IMR-90 (cell line): ENCODE results near the gene METTL8. TPM values are rescaled to one million over a fixed set of nuclear protein-coding genes. Genes with fewer than 3 reads are reported as not detected.

ENCODE experiments used
- ATAC-seq: fragments of 200-7000 bp; cut with Tn5 transposase; 2 replicates; pipeline ENCODE4 v1.9.1; 2020; ENCODE audit warnings: low read depth, mild to moderate bottlenecking, moderate library complexity
- BruUV-seq: library from RNA; stranded (reverse); fragments of 400-500 nt; replicated peaks from 2 replicates; lab custom pipeline; 2021; lab: Mats Ljungman, UMichigan
- CTCF ChIA-PET: fragments of 300-600 bp; formaldehyde crosslinking; extraction: SDS; loops from one replicate; lab custom pipeline; 2021; ENCODE audit warnings: antibody characterized with exemption; lab: Yijun Ruan, JAX
- POLR2A ChIA-PET: fragments of 300-600 bp; sonication (Branson Sonifier 250); formaldehyde crosslinking; loops from one replicate; lab custom pipeline; 2022; ENCODE audit warnings: antibody characterized with exemption; ENCODE audit not compliant: unreplicated experiment; lab: Charles Lee
- DNase-seq: peaks from one replicate; pipeline ENCODE4 v3.0.0; 2013
- H2AFZ ChIP-seq: replicated peaks from 2 replicates; pipeline ENCODE3; 2013; ENCODE audit warnings: low read length, mild to moderate bottlenecking; ENCODE audit not compliant: poor library complexity
- H2AK5ac ChIP-seq: 2 replicates; pipeline ENCODE4 v1.6.1; 2013; ENCODE audit warnings: low read depth, low read length, inconsistent platforms
- H2AK9ac ChIP-seq: replicated peaks from 2 replicates; pipeline ENCODE3; 2013; ENCODE audit warnings: mild to moderate bottlenecking, low read depth, low read length, moderate library complexity; ENCODE audit not compliant: poor library complexity
- H2BK120ac ChIP-seq: 2 replicates; pipeline ENCODE4 v1.6.1; 2013; ENCODE audit warnings: low read depth, low read length, inconsistent platforms
- H2BK15ac ChIP-seq: 3 replicates; pipeline ENCODE4 v1.6.1; 2013; ENCODE audit warnings: low read depth, low read length, inconsistent platforms
- H2BK20ac ChIP-seq: 2 replicates; pipeline ENCODE4 v1.6.1; 2013; ENCODE audit warnings: low read depth, mild to moderate bottlenecking, inconsistent platforms, low read length, moderate library complexity
- H2BK5ac ChIP-seq: 2 replicates; pipeline ENCODE4 v1.6.1; 2013; ENCODE audit warnings: mild to moderate bottlenecking, low read depth, low read length, inconsistent platforms; ENCODE audit not compliant: poor library complexity, severe bottlenecking
- H3K14ac ChIP-seq: replicated peaks from 2 replicates; pipeline ENCODE4 v1.6.1; 2013; ENCODE audit warnings: low read depth, low read length, inconsistent platforms
- H3K18ac ChIP-seq: 2 replicates; pipeline ENCODE4 v1.6.1; 2013; ENCODE audit warnings: low read depth, low read length, control low read depth
- H3K23ac ChIP-seq: 2 replicates; pipeline ENCODE4 v1.6.1; 2013; ENCODE audit warnings: low read depth, low read length, inconsistent platforms
- H3K27ac ChIP-seq: 2 replicates; pipeline ENCODE4 v1.5.1; 2013; ENCODE audit warnings: mild to moderate bottlenecking, control low read depth, low read length; ENCODE audit not compliant: insufficient read depth
- H3K27me3 ChIP-seq: 2 replicates; pipeline ENCODE4 v1.6.1; 2013; ENCODE audit warnings: low read length; ENCODE audit not compliant: control insufficient read depth, insufficient read depth
- H3K36me3 ChIP-seq: 2 replicates; pipeline ENCODE4 v1.6.1; 2013; ENCODE audit warnings: low read length, mixed read lengths; ENCODE audit not compliant: control insufficient read depth, insufficient read depth
- H3K4ac ChIP-seq: 2 replicates; pipeline ENCODE4 v1.6.1; 2013; ENCODE audit warnings: low read depth, low read length, inconsistent platforms
- H3K4me1 ChIP-seq: 2 replicates; pipeline ENCODE4 v1.6.1; 2013; ENCODE audit warnings: low read length, mixed read lengths; ENCODE audit not compliant: control insufficient read depth, insufficient read depth
- H3K4me2 ChIP-seq: 2 replicates; pipeline ENCODE4 v1.6.1; 2013; ENCODE audit warnings: low read depth, mild to moderate bottlenecking, control low read depth, low read length, moderate library complexity
- H3K4me3 ChIP-seq: 2 replicates; pipeline ENCODE4 v1.5.1; 2013; ENCODE audit warnings: low read depth, mild to moderate bottlenecking, control low read depth, low read length, moderate library complexity; ENCODE audit not compliant: insufficient read depth
- H3K56ac ChIP-seq: 2 replicates; pipeline ENCODE4 v1.6.1; 2013; ENCODE audit warnings: low read length, inconsistent platforms; ENCODE audit not compliant: insufficient read depth; ENCODE audit errors: extremely low read depth
- H3K79me1 ChIP-seq, 2 experiments: 2 replicates each; pipeline ENCODE4 v1.6.1; 2013; ENCODE audit warnings: low read length in 2 of 2, inconsistent platforms in 1 of 2, low read depth in 1 of 2
- H3K9ac ChIP-seq: 2 replicates; pipeline ENCODE4 v1.6.1; 2013; ENCODE audit warnings: low read depth, low read length, control low read depth
- H3K9me1 ChIP-seq: 2 replicates; pipeline ENCODE4 v1.6.1; 2013; ENCODE audit warnings: low read length, inconsistent platforms; ENCODE audit not compliant: insufficient read depth
- H3K9me3 ChIP-seq: 2 replicates; pipeline ENCODE4 v1.6.1; 2013; ENCODE audit warnings: low read length; ENCODE audit not compliant: control insufficient read depth, insufficient read depth
- H4K20me1 ChIP-seq: 2 replicates; pipeline ENCODE4 v1.6.1; 2013; ENCODE audit warnings: low read length, inconsistent platforms; ENCODE audit not compliant: insufficient read depth
- H4K5ac ChIP-seq: 2 replicates; pipeline ENCODE4 v1.6.1; 2013; ENCODE audit warnings: mild to moderate bottlenecking, low read depth, low read length, control low read depth
- H4K8ac ChIP-seq, 2 experiments: 2 replicates each; pipeline ENCODE4 v1.6.1; 2013; ENCODE audit warnings: low read depth in 2 of 2, low read length in 2 of 2, control low read depth in 1 of 2, inconsistent platforms in 1 of 2
- H4K91ac ChIP-seq: 2 replicates; pipeline ENCODE4 v1.6.1; 2013; ENCODE audit warnings: low read depth, low read length, inconsistent platforms; ENCODE audit not compliant: insufficient read depth
- BHLHE40 ChIP-seq: fragments of 150-350 bp; IDR thresholded peaks from 2 replicates; pipeline ENCODE4 v1.6.1; 2016; ENCODE audit warnings: mild to moderate bottlenecking, low read depth, low read length
- CEBPB ChIP-seq: IDR thresholded peaks from 2 replicates; pipeline ENCODE4 v1.6.1; 2012; ENCODE audit warnings: low read depth, low read length, improper control_type of control experiment
- CHD1 ChIP-seq: IDR thresholded peaks from 2 replicates; pipeline ENCODE4 v1.6.1; 2012; ENCODE audit warnings: low read depth, low read length, improper control_type of control experiment
- ELK1 ChIP-seq: fragments of 150-350 bp; IDR thresholded peaks from 2 replicates; pipeline ENCODE4 v1.6.1; 2016; ENCODE audit warnings: low read depth, mild to moderate bottlenecking, low read length, moderate library complexity, borderline replicate concordance
- FOS ChIP-seq: fragments of 150-350 bp; IDR thresholded peaks from 2 replicates; pipeline ENCODE4 v1.6.1; 2016; ENCODE audit warnings: low read depth, low read length
- MAFK ChIP-seq: IDR thresholded peaks from 2 replicates; pipeline ENCODE4 v1.6.1; 2012; ENCODE audit warnings: low read depth, low read length, improper control_type of control experiment
- MAZ ChIP-seq: IDR thresholded peaks from 2 replicates; pipeline ENCODE4 v1.6.1; 2012; ENCODE audit warnings: low read depth, mild to moderate bottlenecking, low read length, improper control_type of control experiment, moderate library complexity, borderline replicate concordance
- MXI1 ChIP-seq: IDR thresholded peaks from 2 replicates; pipeline ENCODE4 v1.6.1; 2012; ENCODE audit warnings: low read depth, mild to moderate bottlenecking, low read length, moderate library complexity, borderline replicate concordance
- NFE2L2 ChIP-seq: fragments of 150-350 bp; IDR thresholded peaks from 2 replicates; pipeline ENCODE4 v1.6.1; 2016; ENCODE audit warnings: low read depth, mild to moderate bottlenecking, low read length
- POLR2A ChIP-seq: IDR thresholded peaks from 2 replicates; pipeline ENCODE4 v1.6.1; 2012; ENCODE audit warnings: mild to moderate bottlenecking, low read depth, low read length
- RAD21 ChIP-seq: IDR thresholded peaks from 2 replicates; pipeline ENCODE4 v1.6.1; 2012; ENCODE audit warnings: low read length, improper control_type of control experiment
- RCOR1 ChIP-seq: IDR thresholded peaks from 2 replicates; pipeline ENCODE4 v1.6.1; 2012; ENCODE audit warnings: mild to moderate bottlenecking, low read length, improper control_type of control experiment; ENCODE audit not compliant: insufficient replicate concordance
- RFX5 ChIP-seq: IDR thresholded peaks from 2 replicates; pipeline ENCODE4 v1.8.0; 2012; ENCODE audit warnings: low read depth, mild to moderate bottlenecking, low read length, moderate library complexity
- SMC3 ChIP-seq: fragments of 150-350 bp; IDR thresholded peaks from 2 replicates; pipeline ENCODE4 v1.6.1; 2016; ENCODE audit warnings: low read depth, mild to moderate bottlenecking, antibody characterized with exemption, low read length, moderate library complexity
- USF2 ChIP-seq: fragments of 150-350 bp; IDR thresholded peaks from 2 replicates; pipeline ENCODE4 v1.6.1; 2017; ENCODE audit warnings: mild to moderate bottlenecking, antibody characterized with exemption, low read length, low read depth
- WGBS, 2 experiments: methylation state at CpG; one replicate each; pipeline versions ENCODE4 v1.1.5 to v1.1.7; 2013; ENCODE audit warnings: missing lambda C conversion rate in 2 of 2; ENCODE audit not compliant: insufficient read length in 1 of 2; ENCODE audit errors: extremely low coverage in 2 of 2; 5-methylcytosine and 5-hydroxymethylcytosine counted together
- dilution Hi-C: fragments of 300-500 bp; cut with HindIII; formaldehyde crosslinking; loops from one replicate; pipeline ENCODE4 v1.14.3; 2018; ENCODE audit warnings: low sequenced_read_pairs; ENCODE audit not compliant: unreplicated experiment
- in situ Hi-C: fragments of 300-500 bp; cut with MboI; formaldehyde crosslinking; loops from 3 replicates; pipeline ENCODE4 v1.14.3; 2019; ENCODE audit warnings: low sequenced_read_pairs, inconsistent platforms, mixed read lengths
- intact Hi-C: fragments of 100-400 bp; cut with micrococcal nuclease; formaldehyde crosslinking; loops from 2 replicates; pipeline ENCODE4 v1.10.0; 2022
- polyA plus RNA-seq, 3 experiments: library from polyadenylated mRNA; depleted of rRNA; stranded (reverse); fragments of >200 nt; gene quantifications; 2 replicates each; pipeline ENCODE4 v1.2.3, GENCODE V29; 2012; ENCODE audit warnings: low replicate concordance in 1 of 3
- total RNA-seq: library from RNA; depleted of rRNA; stranded (reverse); fragments of >200 nt; gene quantifications from 2 replicates; pipeline ENCODE4 v1.2.3, GENCODE V29; 2012

METTL8 gene
- total and polyA plus RNA-seq, 2 of the 4 experiments (the other 2 are of a cell fraction), result 6.9 to 10.6 TPM

- intact Hi-C loops, result loop anchor here (10.0 kb wide), 1 partner anchor 356 kb away; no protein-coding TSS in a partner anchor
- Histone ChIP-seq H2BK15ac (no peak overlapping the region), H4K91ac (no peak overlapping the region), H3K14ac (no peak overlapping the region), H2AK9ac (no peak overlapping the region), H3K56ac (no peak overlapping the region), H3K4me2 (no peak overlapping the region), H2BK120ac (no peak overlapping the region), H3K23ac (no peak overlapping the region), H3K36me3 (no peaks in the 10 kb centered on the region), H2AK5ac (no peak overlapping the region), H3K79me1 (no peaks in the 10 kb centered on the region), H2BK20ac (no peak overlapping the region), H3K4ac (no peak overlapping the region), H3K4me3 (no peak overlapping the region), H3K9ac (no peak overlapping the region), H4K5ac (no peak overlapping the region), H4K8ac (no peak overlapping the region), H2BK5ac (no peak overlapping the region), H3K9me3 (no peaks in the 10 kb centered on the region), H3K18ac (no peak overlapping the region), H2AFZ (no peak overlapping the region), H3K27me3 (no peaks in the 10 kb centered on the region), H3K27ac (no peak overlapping the region), H3K9me1 (no peaks in the 10 kb centered on the region; the same call in 1 of the 2 replicates), H3K4me1 (peaks cover 3% of the 10 kb centered on the region; the same call in 1 of the 2 replicates), H4K20me1 (no peaks in the 10 kb centered on the region)
- in situ Hi-C loops, result no loop called here
- no CpG with 5 or more reads among the region's 5 CpGs for WGBS, 2 experiments
- ChIA-PET POLR2A (no interaction called here), CTCF (interaction anchor here (1.1 kb wide), 1 partner anchor 9 kb away, joined by 3 read pairs; no protein-coding TSS in a partner anchor)
- ATAC-seq (no peak), DNase-seq (no peak)
- BruUV-seq, result no TSS peak
- dilution Hi-C loops, result no loop called here
- no peak for TF ChIP-seq RCOR1
- no peak for TF ChIP-seq SMC3
- TF ChIP-seq MAFK, result no peak
- no peak for TF ChIP-seq RAD21
- TF ChIP-seq BHLHE40, result no peak
- no peak for TF ChIP-seq USF2
- no peak for TF ChIP-seq POLR2A
- no peak for TF ChIP-seq MAZ
- no peak for TF ChIP-seq NFE2L2
- TF ChIP-seq ELK1, result no peak
- no peak for TF ChIP-seq FOS
- TF ChIP-seq MXI1, result no peak
- TF ChIP-seq RFX5, result no peak
- no peak for TF ChIP-seq CEBPB
- TF ChIP-seq CHD1, result no peak
Measured at GRCh38 chr2:171330155-171330956, 103.4 kb downstream of the METTL8 start.
